Fibroblast of gingiva (primary cell): ENCODE data around the gene ITGAX.

Experiments used
- DNase-seq: peaks from one replicate; pipeline ENCODE4 v3.0.0-alpha.2; 2011; ENCODE audit warnings: low read depth

Gene ITGAX

DNA sequence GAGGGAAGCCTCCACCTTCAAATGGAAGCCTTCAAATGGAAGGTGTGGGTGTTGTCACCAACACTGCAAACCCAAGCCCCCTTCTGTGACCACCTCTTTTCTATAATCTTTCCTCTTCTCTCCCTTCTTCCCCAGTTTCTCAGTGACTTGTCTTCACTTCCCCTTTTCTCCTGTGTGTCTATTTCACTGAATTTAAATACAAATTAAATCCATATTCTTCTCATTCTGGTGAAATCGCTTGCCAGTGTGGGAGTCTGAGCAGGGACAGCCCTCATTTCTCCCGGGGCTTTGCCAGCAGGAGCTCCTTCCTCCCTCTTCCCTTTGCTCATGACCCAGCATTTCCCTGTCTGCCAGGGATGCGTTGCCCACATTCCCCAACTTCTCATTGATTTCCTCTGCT is 6.4 kb upstream of the ITGAX start:
- no peak for DNase-seq

DNA sequence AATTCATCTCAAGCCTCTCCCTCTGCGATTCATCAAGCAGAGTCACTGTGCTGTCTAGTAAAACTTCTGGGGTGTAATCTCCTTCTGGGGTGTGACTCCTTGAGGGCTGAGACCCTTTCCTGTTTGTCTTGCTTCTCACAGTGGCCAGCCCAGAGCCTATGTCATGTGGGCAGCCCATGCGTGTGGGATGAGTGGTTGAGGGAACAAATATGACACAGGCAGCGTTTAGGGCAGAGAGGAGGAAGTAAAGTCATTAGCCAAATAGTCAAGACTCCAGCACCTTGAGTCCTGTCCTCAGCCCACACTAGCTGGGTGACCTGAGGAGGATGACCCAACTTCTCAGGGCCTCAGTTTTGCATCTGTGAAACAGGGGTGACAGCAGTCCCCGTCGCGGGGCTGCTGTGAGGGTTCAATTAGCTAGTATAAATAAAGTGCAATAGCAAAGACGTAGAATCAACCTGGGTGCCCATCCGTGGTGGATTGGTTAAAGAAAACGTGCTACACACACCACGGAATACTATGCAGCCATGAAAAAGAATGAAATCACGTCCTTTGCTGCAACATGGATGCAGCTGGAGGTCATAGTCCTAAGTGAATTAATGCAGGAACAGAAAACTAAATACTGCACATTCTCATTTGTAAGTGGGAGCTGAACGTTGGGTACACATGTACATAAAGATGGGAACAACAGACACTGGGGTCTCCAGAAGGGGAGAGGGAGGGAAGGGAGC is 4.5 kb upstream of the ITGAX start:
- DNase-seq: no peak

DNA sequence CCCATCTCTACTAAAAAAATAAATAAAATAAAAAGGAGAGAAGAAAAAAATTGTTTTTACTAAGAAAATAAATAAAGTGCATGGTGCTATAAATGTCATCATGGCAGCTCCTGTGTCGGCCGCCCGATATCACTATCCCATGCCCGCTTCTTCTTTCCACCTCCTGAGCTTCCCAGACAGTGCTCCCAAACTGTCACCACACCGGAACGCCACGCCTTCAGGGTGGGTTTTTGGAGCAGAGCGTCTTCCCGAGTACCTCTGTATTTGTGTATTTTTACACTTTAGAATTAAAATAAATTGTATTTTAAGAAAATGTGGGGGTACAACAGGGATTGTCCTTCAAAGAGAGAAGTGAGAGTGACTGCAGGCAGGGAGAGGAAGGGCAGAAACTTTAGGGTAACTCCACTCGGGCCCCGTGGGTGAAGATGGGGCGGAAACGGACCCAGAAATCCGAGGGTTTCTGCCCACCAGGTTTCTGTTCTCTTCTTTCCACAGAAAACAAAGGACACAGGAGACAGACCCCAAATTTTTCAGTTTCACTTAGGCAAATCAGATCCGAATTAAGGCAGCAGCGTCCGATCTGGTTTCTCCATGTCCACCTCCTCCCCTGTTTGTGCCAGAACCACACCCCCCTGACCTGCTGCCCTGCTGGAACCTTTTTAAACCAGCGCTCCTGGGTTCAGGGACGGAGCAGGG is 3.6 kb upstream of the ITGAX start:
- no peak for DNase-seq

DNA sequence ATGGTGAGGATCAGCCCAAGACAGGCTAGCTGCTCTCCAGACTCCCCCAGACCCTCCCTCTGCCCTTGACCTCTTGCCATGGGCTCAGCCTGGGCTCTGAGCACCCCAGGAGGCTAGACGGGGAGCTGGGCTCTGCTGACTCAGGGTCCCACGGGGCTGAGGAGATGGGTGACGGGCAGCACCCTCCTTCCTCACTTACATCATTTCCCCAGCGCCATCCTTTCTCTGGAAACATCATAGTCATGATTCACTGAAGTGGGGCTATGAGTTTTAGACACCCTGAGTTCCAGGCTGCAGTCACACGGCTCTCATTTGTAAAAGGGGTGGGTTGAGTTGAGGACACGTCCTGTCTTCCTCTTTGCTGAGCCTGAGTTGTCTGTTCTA is 3.0 kb upstream of the ITGAX start:
- no peak for DNase-seq

DNA sequence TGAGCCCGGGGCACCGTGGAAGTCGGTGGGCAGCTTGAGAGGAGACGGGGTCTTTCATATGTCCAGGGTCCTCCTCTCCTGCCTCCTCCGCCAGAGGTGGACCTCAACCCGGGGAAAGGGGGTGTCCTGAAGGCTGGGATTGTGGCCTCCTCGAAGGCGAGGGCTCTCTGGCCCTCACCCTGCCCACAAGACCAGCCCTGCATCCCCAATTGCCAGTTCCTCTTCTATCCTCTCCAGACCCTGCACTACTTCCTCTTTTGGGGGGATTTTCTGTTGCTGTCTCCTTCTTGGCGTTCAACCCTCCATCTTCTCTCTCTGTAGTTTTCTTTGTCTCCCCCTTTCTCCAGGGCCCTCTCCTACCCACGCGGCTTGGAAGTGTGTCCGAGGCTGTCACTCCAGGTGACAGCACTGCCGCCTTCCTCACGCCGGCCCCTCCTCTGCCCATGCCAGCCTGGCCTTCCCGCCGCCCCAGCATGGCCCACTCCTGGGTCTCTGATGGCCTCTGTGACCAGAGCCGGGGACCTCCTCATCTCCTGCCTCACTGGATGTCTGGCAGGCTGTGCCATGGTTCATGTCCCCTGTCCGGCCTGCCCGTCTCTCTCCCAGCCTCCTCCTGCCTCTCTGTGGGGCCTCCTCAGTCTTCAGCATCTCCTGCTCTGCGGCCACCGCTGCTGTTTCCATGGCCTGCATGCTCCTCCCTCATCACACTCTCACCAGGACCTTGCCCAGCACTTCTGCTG is 2.4 kb upstream of the ITGAX start:
- DNase-seq: no peak

DNA sequence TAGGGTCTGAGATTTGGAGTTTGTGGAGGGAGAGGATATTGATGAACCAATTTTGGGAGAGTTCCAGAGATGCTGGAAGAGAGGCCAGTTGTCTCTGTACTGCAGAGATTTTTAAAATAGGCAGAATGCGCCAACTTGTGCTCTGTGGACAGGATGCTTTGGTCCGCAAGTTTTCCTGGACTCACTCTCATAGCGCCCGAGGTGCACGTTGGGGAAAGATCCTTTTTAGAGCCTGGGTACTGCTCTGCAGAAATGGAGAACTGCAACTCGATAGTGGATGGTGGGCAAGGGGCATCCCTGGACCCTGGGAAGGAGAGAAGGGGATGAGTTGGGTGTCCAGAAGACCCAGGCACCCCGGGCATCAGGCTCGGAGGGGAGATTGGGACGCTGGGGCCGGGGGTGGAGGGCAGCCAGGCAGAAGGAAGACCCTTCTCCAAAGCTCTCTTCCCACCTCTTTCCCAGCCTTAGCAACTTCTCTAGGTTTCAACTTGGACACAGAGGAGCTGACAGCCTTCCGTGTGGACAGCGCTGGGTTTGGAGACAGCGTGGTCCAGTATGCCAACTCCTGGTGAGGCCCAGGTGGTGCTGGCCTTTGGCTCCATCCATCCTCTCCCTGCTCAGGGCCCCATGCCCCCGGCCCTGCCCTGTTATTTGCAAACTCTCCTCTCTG is 590 bp downstream of the ITGAX start:
- DNase-seq: no peak

DNA sequence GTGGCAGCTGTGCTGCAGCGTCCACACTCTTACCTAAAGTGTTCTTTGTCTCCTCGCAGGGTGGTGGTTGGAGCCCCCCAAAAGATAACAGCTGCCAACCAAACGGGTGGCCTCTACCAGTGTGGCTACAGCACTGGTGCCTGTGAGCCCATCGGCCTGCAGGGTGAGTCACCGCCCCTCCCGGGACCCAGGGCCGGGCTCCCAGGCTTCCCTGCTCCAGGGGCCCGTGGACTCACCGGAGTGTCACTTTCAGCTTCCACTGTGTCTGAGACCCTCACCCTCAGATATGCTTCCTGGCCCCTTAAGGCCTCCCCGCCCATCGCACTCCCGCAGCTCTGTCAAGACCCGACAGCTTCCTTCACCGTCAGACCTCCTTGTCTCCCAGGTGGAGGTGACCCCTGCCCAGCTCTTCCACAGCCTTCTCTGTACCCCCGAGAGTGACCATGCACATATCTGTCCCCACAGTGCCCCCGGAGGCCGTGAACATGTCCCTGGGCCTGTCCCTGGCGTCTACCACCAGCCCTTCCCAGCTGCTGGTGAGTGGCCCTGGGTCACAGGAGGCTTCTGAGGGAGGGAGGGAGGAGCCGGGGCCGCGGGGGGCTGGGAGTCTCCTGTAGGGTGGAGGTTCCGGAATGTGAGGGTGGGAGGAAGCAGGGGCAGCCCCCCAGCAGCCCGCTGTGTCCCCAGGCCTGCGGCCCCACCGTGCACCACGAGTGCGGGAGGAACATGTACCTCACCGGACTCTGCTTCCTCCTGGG is 1.8 kb downstream of the ITGAX start:
- no peak for DNase-seq

DNA sequence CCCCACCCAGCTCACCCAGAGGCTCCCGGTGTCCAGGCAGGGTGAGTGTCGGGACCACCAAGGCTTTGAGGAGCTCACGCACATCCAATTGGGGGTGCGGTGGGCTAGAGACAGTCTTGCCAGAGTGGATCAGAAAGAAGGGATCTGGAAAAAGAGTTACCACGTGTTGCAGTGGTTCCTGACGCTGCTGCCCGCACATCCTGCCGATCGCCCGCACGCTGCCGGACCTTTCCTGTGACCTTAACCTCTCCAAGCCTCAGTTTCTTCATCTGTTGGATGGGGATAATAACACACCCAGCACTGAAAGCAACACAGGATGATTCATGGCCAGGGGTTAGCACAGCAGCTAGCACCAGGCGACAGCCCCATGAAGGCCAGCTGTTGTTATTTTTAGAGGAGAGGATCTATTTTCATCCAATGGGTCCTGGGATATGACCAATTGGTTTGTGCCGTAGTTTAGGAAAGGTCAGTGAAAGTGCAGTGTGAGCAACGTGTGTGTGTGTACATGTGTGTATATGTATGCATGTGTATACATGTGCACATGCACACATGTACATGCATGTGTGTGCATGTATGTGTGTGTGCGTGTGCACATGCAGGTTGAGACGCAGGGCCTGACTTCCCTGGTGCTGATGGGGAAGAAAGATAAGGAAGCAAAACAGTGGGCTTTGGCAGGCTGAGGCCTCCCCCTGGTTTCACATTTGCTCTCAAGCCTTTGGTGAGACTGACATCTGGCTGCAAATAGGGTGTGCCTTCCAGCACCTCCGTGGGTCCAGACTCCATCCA is 2.5 kb downstream of the ITGAX start:
- DNase-seq: no peak

DNA sequence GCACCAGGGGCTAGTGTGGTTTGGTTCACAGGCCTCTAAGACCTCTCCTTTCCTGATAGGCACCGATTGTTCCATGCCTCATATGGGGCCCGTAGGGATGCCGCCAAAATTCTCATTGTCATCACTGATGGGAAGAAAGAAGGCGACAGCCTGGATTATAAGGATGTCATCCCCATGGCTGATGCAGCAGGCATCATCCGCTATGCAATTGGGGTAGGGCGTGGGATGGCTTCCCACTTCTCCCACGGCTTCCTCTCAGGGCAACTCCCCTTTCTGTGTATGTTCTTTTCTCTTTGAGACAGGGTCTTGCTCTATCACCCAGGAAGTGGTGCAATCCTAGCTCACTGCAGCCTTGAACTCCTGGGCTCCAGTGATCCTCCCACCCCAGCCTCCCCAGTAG is 5.3 kb downstream of the ITGAX start:
- no peak for DNase-seq

DNA sequence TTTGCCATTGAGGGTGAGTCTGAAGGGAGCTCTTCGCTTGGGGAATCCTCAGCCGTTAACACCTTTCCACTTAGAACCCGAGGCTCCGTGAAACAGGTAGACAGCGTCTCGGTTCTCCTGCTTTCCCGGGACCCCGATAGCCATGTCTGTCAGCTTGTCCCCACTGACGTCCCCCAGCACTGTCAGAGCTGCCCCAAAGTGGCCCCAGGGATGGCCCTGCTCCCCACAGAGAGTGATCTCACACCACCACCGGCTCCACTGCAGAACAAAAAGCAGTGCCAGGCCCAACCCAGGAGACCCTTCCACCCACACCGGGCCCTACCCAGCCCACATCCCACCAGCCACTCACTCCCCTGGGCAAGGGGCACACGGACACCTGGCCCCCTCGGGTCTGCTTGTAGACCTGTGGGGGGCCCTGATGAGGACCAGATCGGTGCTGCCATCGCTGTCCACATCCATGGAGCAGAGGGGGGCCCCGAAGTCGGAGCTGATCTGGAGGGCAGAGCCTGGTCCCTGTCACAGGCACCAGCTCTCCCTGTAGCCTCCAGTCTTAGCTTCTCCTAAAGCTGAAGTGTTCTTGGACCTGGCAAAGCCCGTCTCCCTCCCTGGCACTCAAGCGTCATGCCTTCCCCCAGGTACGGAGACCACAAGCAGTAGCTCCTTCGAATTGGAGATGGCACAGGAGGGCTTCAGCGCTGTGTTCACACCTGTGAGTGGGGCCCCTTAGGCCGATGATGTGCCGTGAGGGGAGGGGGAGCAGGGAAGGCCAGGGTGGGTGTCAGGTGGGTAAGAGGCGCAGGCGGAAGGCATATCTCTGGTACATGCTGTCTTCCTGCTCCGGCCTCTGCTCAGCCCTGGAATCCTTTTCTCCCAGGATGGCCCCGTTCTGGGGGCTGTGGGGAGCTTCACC is 6.5 kb downstream of the ITGAX start:
- no peak for DNase-seq

DNA sequence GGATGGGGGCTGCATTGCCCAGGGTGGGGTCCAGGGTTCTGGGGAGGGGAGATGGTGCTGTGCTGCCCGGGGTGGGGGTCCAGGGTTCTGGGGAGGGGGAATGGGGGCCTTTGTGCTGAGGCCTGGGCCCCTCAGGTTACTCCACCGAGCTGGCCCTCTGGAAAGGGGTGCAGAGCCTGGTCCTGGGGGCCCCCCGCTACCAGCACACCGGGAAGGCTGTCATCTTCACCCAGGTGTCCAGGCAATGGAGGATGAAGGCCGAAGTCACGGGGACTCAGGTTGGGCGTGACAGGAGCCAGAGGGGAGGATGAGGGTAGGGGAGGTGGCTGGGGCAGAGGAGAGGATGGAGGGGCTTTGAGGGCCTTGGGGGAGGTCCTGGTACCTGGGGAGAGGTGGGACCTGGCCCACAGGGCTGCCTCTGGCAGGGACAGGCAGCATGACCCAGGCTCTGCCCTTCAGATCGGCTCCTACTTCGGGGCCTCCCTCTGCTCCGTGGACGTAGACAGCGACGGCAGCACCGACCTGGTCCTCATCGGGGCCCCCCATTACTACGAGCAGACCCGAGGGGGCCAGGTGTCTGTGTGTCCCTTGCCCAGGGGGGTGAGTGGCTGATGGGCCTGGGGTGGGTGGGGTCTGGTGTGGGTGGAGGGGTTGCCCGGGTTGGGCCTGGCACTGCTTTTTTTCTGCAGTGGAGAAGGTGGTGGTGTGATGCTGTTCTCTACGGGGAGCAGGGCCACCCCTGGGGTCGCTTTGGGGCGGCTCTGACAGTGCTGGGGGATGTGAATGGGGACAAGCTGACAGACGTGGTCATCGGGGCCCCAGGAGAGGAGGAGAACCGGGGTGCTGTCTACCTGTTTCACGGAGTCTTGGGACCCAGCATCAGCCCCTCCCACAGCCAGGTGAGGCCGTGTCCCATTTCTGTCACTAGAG is 7.8 kb downstream of the ITGAX start:
- DNase-seq: no peak

DNA sequence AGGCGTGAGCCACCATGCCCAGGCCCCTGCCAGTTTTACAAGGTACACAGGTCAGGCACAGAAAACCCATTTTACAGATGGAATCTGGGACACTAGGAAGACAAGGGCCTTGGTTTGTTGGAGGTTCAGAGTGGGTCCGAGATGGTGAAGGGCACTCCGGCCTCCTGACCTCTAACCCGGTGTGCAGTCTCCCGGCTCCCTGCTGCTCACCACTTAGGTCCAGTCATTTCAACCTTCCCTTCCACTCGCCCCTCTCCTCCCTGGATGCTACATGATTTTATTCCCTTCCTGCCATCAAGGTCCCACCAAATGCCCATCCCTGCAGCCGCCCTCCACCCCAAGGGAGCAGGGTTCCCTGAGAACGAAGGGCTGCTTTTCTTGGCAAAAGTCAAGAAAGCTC is 8.7 kb downstream of the ITGAX start:
- DNase-seq: no peak

DNA sequence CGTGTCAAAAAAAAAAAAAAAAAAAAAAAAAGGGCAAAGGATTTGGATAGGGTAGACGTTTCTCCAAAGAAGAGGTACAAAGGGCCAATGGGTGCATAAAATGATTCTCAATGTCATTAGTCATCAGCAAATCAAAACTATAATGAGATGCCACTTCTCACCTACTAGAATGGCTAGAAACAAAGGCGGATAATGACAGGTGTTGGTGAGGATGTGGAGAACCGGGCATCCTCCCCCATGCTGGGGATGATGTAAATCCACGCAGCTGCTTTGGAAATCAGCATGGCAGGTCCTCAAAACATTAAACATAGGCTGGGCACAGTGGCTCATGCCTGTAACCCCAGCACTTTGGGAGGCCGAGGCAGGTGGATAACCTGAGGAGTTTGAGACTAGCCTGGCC is 9.4 kb downstream of the ITGAX start:
- DNase-seq: no peak

DNA sequence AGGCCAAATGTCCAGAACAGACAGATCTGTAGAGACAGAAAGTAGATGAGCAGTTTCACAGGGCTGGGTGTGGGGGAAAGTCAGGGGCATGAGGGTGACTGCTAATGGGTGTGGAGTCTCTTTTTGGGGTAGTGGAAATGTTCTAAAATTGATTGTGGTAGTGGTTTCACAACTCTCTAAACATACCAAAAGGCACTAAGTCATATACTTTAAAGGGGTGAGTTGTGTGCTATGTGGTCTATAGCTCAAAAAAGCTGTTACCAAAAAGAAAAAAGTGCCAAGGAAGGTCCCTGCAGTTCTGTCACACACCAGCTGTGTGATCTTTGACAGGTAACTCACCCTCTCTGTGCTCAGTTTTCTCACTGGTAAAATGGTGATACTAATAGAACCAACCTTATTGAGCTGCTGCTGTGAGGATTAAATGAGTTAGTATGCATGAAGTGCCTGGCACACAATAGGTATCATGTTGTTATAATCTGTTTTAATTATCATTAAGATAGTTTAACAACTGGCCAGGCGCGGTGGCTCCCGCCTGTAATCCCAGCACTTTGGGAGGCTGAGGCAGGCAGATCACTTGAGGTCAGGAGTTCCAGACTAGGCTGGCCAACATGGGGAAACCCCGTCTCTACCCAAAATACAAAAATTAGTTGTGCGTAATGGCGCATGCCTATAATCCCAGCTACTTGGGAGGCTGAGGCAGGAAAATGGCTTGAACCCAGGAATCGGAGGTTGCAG is 10.3 kb downstream of the ITGAX start:
- no peak for DNase-seq

DNA sequence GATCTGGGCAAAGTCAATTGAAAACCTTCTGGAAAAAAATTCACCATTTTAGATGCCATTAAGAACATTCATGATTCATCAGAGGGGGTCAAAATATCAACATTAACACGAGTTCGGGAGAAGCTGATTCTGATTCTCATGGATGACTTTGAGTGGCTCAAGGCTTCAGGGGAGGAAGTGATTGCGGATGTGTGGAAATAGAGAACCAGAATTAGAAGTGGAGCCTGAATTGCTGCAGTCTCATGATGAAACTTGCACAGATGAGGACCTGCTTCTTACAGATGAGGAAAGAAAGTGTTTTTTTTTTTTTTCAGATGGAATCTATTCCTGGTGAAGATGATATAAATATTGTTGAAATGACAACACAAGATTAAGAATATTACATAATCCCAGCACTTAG is 12.9 kb downstream of the ITGAX start:
- no peak for DNase-seq

DNA sequence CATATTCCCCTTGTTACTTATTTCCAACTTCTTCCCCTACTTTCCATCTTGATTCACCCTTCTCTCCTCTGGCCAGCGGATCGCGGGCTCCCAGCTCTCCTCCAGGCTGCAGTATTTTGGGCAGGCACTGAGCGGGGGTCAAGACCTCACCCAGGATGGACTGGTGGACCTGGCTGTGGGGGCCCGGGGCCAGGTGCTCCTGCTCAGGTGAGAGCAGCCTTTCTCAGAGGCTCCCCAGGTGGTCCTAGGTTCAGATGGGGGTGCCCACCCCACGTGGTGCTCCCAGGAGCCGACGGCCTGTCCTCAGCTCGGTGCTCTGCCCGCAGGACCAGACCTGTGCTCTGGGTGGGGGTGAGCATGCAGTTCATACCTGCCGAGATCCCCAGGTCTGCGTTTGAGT is 16.0 kb downstream of the ITGAX start:
- no peak for DNase-seq

DNA sequence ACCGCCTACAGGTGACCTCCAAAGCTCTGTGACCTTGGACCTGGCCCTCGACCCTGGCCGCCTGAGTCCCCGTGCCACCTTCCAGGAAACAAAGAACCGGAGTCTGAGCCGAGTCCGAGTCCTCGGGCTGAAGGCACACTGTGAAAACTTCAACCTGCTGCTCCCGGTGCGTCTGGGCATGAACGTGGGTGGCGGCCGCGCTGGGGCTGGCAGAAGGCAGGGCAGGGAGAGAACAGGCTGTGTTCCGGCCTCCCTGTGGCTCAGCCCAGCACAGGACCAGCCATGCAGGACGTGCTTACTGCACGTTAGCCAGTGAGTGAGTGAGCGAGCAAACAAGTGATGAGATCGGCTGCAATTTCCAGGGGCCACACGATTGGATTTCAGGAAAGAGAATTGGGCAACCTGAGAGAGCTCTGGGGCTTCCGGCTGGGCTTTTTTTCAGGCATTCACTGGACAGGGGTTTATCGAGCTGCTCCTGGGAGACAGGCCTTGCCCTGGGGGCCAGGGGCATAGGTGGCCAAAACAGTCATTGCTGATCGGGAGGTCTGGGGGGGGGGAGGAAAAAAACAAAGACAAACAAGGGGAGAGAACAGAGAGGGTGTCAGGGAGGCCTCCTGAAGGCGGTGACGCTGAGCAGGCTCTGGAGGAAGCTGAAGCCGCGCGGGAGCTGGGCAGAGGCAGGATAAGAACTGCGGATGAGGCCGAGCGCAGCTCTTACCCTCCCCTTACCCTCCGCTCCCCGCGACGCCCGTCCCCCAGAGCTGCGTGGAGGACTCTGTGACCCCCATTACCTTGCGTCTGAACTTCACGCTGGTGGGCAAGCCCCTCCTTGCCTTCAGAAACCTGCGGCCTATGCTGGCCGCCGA is 16.9 kb downstream of the ITGAX start:
- DNase-seq: no peak
